Stimulated activated CD8-positive, alpha-beta memory T cell treated with anti-CD3 and anti-CD28 coated beads, Interleukin-4, amount 100 ng/mL, for 48 hours (primary cell): ENCODE measurements around the gene TNFSF9.
A peak's percentile ranks its signal among the peaks of the same experiment; 100 is the strongest.
"Not testable (repeated sequence)": the region's sequence is repeated elsewhere in the genome, so short reads cannot be mapped to it uniquely, and the experiment has no call there.

ENCODE experiments used
- DNase-seq: peaks from one replicate; pipeline ENCODE4 v3.0.0-alpha.2; 2020

TNFSF9 gene

DNA sequence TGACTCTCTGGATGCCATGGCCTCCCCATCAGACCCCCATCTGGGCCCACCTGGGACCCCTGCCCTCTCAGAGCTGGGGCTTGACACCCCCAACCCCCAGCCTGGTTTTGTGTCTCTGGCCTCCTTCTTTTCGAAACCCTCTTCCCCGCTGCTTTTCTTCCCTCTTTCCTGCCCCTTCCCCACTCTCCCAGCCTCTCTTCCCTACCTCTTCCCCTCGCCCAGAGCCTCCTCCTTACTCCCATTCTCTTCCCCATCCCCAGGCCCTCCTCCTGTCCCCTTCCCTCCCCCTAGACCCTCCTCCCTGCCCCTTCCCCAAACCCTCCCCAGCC is 2.1 kb downstream of the TNFSF9 start:
- DNase-seq = no peak

DNA sequence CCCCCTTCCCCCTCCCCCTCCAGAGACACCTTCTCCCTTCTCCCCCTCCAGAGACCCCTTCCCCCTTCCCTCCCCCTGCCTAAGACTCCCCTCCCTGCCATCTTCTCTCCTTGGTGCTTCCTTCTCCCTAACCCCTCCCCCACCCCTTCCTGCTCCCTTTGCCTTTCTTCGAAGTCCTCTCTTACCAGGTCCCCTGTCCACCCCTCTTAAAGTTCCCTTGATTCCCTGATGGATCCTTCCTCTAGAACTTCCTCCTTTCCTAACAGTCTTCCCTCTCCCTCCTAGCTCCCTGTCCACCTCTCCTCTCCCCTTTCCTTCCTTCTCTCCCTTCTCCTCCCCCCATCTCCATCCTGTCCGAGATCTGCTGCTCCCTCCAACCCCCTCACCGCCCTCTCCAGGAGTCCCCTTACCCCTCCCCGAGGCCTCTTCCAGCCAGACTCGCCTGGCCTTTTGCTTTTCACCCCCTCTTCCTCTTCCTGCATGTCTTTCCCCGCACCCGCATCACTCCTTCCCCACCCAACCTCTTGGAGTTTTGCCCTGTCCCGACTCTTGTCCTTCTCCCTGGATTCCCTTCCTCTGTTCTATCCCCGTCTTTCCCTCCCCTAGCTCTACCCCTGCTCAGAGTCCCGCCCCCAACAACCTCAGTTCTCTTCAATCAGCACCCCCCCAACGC is 3.1 kb downstream of the TNFSF9 start:
- DNase-seq = no peak

DNA sequence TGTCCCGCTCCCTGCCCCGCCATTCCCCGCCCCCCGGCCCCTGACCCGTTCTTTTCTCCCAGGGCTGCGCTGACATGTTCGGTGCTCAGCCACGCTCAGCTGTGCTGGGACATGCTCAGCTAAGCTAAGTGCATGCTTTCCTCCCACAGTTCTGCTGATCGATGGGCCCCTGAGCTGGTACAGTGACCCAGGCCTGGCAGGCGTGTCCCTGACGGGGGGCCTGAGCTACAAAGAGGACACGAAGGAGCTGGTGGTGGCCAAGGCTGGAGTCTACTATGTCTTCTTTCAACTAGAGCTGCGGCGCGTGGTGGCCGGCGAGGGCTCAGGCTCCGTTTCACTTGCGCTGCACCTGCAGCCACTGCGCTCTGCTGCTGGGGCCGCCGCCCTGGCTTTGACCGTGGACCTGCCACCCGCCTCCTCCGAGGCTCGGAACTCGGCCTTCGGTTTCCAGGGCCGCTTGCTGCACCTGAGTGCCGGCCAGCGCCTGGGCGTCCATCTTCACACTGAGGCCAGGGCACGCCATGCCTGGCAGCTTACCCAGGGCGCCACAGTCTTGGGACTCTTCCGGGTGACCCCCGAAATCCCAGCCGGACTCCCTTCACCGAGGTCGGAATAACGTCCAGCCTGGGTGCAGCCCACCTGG is 3.7 kb downstream of the TNFSF9 start:
- no peak for DNase-seq

DNA sequence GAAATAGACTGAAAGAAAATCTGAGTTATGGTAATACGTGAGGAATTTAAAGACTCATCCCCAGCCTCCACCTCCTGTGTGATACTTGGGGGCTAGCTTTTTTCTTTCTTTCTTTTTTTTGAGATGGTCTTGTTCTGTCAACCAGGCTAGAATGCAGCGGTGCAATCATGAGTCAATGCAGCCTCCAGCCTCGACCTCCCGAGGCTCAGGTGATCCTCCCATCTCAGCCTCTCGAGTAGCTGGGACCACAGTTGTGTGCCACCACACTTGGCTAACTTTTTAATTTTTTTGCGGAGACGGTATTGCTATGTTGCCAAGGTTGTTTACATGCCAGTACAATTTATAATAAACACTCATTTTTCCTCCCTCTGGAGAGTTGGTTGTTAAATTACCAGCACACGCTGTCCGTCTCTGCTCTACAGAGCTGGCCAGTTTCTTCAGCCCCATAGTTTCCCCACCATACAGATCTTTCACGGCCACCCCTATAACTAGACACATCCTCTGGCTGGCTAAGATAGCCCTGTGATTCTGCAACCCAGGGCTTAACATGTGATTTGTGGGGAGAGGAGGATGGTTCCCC is 4.8 kb downstream of the TNFSF9 start:
- DNase-seq = no peak

DNA sequence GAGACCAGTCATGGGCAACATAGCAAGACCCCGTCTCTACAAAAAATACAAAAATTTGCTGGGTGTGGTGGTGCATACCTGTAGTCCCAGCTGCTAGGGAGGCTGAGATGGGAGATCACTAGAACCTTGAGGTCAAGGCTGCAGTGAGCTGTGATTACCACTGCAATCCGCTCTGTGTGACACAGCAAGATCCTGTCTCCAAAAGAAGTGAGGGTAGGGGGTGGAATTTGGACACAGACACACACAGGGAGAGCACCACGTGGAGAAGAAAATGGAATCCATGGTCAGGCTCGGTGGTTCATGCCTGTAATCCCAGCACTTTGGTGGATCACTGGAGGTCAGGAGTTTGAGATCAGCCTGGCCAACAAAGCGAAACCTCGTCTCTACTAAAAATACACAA is 8.7 kb downstream of the TNFSF9 start:
- DNase-seq = no peak

DNA sequence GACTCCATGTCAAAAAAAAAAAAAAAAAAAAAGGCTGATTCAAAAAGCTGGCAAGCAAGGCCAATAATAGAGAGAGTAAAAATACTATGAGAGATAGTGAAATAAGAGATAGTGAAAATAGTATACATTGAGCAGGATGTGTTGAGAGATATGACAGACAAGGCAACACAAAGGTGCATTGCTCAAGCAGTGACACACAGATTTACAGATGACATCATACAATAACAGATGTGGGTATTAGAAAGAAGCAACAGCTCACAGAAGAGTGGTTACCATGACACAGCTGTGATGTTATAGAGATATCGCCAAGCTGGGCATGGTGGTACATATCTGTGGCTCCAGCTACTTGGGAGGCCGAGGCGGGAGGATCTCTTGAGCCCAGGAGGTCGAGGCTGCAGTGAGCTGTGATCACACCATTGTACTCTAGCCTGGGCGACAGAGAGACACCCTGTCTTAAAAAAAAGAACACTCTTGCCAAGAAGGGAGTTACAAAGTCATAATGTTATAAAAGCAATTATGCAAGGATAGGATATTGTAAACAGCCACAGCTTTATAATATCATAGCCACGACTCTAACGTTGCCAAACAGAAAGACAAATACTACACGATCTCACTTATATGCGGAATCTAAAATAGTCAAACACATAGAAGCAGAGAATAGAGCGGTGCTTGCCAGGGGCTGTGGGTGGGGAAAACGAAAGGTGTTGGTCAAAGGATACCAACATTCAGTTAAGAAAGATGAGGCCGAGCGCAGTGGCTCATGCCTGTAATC is 10.3 kb downstream of the TNFSF9 start:
- no peak for DNase-seq

DNA sequence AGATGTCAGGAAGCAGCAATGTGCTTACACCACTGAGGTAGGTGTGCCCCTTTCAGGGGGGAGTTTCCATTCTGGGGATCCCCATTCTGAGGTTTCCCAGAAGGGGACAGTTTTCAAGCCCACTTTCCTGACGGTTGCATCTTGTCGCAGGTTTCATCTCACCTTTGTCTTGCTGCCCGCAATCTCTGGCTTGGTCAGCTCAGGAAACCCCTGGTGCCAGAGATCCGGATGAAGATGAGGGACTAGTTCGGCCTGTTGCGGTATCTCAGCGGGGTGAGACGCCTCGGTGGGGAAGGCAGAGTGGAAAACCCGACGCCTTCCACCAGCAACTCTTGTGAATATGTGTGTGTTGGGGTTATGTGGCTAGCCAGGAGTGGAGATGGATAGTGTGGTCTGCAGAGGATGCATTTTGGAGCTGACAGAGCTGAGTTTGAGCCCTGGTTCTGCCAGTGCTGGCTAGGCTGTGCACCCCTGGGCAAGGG is 13.1 kb downstream of the TNFSF9 start:
- DNase-seq = no peak

DNA sequence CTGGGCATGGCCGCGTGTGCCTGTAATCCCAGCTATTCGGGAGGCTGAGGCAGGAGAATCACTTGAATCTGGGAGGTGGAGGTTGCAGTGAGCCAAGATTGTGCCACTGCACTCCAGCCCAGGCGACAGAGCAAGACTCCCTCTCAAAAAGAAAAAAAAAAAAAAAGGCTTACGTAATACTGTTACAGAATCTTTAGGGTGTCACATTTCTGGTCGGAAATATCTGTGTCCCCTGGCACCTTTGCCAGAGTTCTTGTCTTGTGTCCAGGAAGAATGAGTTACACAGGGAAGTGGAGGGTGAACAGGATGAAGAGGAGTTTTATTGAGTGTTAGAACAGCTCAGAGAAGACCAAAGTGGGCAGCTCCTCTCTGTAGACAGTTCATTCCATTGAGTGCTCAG is 19.9 kb downstream of the TNFSF9 start:
- DNase-seq = not testable (repeated sequence)

DNA sequence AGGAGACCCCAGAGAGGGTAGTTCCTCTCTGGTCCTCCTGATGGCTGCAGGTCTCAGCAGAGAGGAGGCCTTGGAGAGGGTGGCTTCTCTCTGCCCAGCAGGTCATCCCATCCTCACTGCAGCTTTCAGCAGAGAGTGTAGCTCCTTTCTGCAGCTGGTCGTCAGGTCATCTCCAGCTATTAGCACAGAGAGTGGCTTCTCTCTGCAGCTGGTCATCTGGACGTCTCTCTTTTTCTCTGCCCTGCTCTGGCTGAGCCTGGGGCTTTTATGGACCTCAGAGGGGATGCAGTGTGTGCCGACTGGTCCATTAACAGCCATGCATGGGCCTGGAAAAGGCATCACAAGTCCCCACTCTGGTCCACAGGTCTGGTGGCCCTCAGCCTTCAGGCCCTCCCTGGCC is 20.3 kb downstream of the TNFSF9 start:
- no peak for DNase-seq

DNA sequence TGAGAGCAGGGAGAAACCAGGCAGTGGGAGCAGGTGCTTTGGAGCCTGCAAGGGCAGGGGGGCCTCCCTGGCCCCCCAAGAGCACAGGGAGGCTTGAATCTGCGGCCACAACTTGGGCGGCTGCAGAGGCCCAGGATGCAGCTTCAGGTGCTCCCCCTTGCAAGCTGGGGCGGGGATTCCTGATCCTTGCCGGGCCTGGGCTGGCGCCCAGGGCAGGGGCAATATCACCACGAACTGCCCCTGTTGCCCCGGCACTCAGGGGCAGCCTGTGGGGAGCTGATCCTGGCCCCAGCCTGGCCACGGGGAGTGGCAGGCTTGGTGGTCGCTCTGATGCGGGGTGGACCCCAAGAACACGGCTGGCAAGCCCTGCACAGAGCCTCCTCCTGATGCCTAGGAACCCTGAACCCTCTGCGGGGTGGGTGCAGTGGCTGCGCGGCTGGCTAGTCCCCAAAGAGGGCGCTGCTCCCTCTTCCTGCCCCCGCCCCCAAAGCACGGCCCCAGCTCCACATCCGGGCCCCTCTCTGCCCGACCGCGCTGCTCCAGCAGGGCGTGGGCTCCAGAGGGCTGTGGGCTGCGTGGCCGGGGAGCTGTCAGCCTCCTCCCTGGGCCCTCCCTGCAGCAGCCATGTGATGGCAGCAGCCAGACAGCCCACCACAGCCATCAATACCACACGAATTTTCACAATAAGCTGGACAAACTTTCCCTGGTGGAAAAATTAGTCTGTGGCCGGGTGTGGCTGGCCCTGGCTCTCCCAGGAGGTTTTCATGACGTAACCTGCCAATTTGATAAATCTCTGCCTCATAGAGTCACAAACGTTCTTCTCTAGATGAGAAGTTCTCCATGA is 21.0 kb downstream of the TNFSF9 start:
- DNase-seq = peak; percentile 83

DNA sequence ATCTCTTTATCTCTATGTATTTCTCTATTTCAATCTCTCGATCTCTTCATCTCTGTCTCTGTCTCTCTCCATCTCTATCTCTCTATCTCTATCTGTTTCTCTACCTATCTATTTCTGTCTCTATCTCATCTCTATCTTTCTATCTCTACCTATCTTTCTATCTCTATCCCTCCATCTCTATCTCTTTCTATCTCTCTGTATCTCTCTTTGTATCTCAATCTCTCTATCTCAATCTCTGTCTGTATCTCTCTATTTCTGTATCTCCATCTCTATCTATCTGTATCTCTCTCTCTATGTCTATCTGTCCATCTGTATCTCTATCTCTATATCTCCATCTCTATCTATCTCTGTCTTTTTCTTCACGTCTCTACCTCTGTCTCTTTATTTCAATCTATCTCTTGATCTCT is 25.2 kb downstream of the TNFSF9 start:
- DNase-seq = no peak

DNA sequence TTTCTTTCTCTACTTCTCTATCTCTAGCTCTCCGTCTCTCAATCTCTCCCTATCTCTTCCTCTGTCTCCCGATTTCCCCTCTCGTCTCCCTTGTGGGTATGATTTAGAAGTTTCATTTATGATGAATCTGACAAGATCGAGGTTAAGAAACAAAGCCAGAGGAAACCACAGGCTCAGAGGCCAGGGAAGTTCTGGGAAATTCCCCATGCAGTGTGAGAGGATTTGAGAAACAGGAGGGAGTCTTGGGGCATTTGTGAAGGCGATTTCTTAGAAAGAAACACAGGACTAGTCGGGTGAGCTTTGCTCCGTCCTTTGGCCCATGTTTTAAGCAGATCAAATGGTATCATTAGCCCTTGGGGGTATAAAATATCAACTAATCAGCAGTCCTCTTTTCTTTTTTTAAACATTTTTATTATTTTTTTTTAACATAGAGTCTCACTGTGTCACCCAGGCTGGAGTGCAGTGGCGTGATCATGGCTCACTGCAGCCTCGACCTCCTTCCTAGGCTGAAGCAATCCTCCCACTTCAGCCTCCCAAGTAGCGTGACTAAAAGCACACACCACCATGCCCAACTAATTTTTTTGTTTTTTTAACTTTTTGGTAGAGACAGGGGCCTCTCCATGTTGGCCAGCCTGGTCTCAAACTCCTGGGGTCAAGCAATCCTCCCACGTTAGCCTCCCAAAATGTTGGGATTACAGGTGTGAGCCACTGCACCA is 25.8 kb downstream of the TNFSF9 start:
- peak; percentile 37 for DNase-seq

DNA sequence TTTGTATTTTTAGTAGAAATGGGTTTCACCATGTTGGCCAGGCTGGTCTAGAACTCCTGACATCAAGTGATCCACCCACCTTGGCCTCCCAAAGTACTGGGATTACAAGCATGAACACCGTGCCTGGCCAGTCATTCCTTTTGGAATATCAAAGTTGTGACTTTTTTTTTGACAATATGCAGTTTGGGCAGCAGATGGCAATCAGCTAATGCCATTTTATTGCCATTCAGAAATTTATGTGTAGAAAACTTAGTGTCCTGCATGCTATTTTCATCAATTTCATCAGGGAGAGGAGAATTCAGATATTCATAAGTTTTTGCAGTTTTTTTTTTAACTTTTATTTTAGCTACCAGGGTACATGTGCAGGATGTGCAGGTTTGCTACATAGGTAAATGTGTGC is 31.6 kb downstream of the TNFSF9 start:
- not testable (repeated sequence) for DNase-seq

DNA sequence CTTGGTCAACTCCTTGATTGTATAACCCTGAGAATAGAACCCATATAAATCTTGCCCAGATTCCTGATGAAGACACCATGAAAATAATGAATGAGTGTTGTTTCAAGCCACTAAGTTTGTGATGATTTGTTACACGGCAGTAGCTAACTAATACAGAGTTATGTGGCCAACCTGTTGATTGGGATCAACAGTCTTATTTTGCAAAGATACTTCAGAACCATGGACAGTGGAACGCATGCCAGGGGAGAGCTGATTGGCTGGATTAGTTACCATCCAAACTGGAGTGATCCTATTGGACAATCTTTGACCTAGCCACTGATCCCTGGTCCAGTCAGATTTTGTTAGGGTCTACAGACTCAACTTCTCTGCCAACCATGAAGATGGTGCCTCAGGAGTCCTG is 33.6 kb downstream of the TNFSF9 start:
- no peak for DNase-seq

DNA sequence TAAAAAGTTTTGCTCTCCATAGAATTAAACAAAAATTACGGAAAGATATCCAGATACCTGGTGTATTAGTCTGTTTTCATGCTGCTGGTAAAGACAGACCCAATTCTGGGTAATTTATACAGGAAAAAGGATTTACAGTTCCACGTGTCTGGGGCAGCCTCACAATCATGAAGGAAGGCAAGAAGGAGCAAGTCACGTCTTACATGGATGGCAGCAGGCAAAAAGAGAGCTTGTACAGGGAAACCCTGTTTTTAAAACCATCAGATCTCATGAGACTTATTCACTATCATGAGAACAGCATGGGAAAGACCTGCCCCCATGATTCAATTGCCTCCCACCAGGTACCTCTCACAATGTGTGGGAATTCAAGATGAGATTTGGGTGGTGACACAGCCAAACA is 35.9 kb downstream of the TNFSF9 start:
- not testable (repeated sequence) for DNase-seq

DNA sequence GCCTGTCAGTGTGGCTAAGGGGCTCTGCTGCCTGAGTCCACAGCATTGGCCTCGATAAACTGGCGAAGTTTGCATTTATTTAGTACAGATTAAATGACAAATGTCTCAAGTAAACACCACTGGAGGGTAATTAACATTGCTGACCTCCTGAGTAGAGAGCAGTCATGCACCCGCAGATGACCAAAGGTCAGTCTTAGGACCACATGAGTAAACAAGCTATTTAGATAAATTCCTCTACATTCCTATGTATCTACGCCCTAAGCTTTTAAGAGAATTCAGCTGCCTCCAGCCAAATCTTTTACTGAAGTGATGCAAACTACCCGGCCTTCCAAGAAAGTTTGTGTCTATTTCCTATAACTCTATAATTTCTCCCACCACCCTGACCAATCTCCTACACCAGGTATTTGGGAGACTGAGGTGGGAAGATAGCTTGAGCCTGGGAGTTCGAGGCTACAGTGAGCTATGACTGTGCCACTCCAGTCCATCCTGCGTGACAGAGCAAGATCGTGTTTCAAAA is 37.2 kb downstream of the TNFSF9 start:
- DNase-seq = no peak

DNA sequence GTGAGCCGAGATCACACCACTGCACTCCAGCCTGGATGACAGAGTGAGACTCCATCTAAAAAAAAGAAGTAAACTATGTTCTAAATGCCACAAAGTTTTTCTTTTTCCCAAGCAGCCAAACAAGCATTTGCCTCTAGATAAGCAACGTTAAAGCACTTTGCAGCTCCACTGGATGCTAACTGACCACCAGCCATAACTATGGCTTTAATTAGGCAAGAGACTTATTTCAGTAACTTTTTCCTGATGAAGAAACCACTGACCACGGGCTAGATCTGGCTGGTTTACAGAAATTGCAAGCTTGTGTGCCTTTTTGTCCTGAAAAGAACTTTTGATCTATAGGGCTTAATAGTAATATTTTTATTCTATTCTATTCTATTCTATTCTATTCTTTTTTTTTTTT is 38.0 kb downstream of the TNFSF9 start:
- DNase-seq = no peak

DNA sequence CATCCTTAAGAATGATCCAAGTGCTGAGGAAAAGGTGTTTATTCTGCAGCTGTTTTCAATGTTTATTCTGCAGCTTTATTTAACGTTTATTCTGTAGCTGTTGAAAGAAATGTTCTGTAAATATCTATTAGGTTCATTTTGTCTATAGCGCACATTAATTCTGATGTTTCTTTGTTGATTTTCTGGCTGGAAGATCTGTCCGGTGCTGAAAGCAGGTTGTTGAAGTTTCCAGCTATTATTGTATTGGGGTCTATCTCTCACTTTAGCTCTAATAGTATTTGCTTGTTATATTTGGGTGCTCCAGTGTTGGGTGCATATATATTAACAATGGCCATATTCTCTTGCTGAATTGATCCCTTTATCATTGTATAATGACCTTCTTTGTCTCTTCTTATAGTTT is 39.9 kb downstream of the TNFSF9 start:
- no peak for DNase-seq

DNA sequence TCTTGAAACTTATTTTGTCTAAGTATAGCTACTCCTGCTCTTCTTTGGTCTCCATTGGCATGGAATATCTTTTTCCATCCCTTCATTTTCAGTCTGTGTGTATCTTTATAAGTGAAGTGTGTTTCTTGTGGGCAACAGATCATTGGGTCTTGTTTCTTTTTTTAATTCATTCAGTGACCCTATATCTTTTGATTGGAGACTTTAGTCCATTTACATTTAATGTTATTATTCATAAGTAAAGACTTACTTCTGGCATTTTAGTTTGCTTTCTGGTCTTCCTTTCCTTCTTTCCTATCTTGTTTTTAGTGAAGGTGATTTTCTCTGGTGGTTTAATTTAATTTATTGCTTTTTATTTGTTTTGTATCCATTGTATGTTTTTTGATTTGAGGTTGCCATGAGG is 40.3 kb downstream of the TNFSF9 start:
- no peak for DNase-seq

DNA sequence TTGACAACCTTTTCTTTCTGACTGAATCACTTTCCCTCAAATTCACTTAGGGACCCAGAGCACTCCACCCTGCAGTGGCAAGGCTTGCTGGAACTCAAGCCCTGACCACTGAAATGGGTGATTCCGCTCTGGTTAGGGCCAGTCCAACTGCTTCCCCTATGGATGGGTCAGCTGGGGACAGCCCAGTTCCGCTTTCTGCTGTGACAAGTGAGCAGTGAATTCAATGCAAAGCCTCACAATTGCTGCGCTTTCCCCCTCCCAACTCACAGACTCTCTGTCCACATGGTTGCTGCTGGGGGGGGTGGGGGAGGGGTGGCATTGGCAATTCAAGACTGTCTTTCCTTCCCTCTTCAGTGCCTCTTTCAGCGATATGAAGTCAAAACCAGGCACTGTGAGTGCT is 41.4 kb downstream of the TNFSF9 start:
- DNase-seq = no peak

DNA sequence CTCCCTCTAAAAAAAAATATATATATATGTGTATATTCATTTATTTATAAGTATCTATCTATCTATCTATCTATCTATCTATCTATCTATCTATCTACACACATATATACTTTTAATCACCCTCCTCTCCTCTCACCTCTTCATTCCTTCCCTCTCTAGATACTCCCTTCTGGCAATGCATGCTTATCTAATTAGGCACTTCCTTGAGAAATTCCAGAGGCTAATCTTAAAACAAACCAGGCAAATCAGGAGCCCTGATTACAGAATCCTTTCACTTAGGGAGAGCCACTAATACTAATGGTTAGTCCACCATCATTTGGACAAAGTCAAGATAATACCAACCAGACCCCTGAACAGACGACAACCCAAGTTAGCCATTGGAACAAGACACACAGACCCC is 42.5 kb downstream of the TNFSF9 start:
- no peak for DNase-seq

DNA sequence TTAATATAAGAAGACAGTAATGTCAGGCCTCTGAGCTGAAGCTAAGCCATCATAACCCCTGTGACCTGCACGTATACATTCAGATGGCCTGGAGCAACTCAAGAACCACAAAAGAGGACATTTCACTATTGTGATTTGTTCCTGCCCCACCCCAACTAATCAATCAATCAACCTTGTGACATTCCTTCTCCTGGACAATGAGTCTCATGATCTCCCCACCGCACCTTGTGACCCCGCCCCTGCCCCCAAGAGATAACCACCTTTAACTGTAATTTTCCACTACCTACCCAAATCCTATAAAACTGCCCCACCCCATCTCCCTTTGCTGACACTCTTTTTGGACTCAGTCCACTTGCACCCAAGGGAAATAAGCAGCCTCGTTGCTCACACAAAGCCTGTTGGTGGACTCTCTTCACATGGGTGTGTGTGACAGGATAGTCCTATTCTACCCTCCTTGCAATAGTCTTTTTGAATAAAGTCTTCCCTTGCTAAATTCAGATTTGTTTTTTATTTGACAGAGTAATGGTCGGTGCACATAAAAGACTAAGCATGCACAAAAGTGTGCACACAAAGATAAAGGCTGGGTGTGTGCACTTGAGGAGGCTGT is 46.1 kb downstream of the TNFSF9 start:
- no peak for DNase-seq
